Skin epidermis (tissue), 12 donors: ENCODE results near the gene MEF2C.
"Not testable (repeated sequence)": the region's sequence is repeated elsewhere in the genome, so short reads cannot be mapped to it uniquely, and the experiment has no call there.

Experiments used
- H3K27ac ChIP-seq, 21 experiments: fragments of 200-600 bp; sonication (generic) in 11 of 21; one replicate each; pipeline ENCODE4 v1.5.0; 2020; ENCODE audit warnings: mild to moderate bottlenecking in 3 of 21, inconsistent platforms in 2 of 21, moderate library complexity in 2 of 21
- H3K4me3 ChIP-seq, 7 experiments: fragments of 200-600 bp; sonication (generic) in 2 of 7; one replicate each; pipeline ENCODE4 v1.5.0; 2020; ENCODE audit warnings: inconsistent platforms in 2 of 7, mild to moderate bottlenecking in 2 of 7, moderate library complexity in 1 of 7

MEF2C gene

GRCh38 chr5:88883059-88883835, at the start of gene MEF2C:
MEF2C (minus strand) TSS chr5:88883184; CDS start chr5:88823788, 59,396 bp downstream.
- Histone ChIP-seq H3K4me3 (peak within 1 kb of the TSS; percentile 28 to 55 (median 46)), H3K27ac (peak within 1 kb of the TSS; percentile 45 to 91 (median 81))

GRCh38 chr5:88932541-88932940, 49.6 kb upstream of the MEF2C start:
- no peak overlapping the region for H3K27ac ChIP-seq
- H3K4me3 ChIP-seq, result no peak overlapping the region

GRCh38 chr5:88930335-88930734, 47.4 kb upstream of the MEF2C start:
- Histone ChIP-seq H3K4me3 (no peak overlapping the region), H3K27ac (no peak overlapping the region)

- H3K27ac ChIP-seq, result no peak overlapping the region
- no peak overlapping the region for H3K4me3 ChIP-seq
These were observed 46.4 kb upstream of the MEF2C start for GRCh38 chr5:88929385-88929784.

GRCh38 chr5:88926774-88927173, 43.8 kb upstream of the MEF2C start:
- H3K27ac ChIP-seq, result no peak overlapping the region

GRCh38 chr5:88925692-88926490, 42.9 kb upstream of the MEF2C start:
- H3K4me3 ChIP-seq, result no peak overlapping the region
- no peak overlapping the region for H3K27ac ChIP-seq

More at GRCh38 chr5:88926774-88927173, 43.8 kb upstream of the MEF2C start:
- no peak overlapping the region for H3K4me3 ChIP-seq

GRCh38 chr5:88924330-88924657, 41.3 kb upstream of the MEF2C start:
- no peak overlapping the region for H3K27ac ChIP-seq
- no peak overlapping the region for H3K4me3 ChIP-seq

- Histone ChIP-seq H3K4me3 (no peak overlapping the region), H3K27ac (no peak overlapping the region)
These were observed 40.8 kb upstream of the MEF2C start for GRCh38 chr5:88923623-88924329.

GRCh38 chr5:88912743-88913142, 29.8 kb upstream of the MEF2C start:
- not testable (repeated sequence) for H3K4me3 ChIP-seq, H3K27ac ChIP-seq

GRCh38 chr5:88911059-88911572, 28.1 kb upstream of the MEF2C start:
- H3K27ac ChIP-seq, H3K4me3 ChIP-seq: not testable (repeated sequence)

- H3K4me3 ChIP-seq, H3K27ac ChIP-seq: not testable (repeated sequence)
These were observed 21.5 kb upstream of the MEF2C start for GRCh38 chr5:88904478-88904877.

GRCh38 chr5:88903966-88904365, 21.0 kb upstream of the MEF2C start:
- H3K27ac ChIP-seq, H3K4me3 ChIP-seq: not testable (repeated sequence)

GRCh38 chr5:88901077-88901476, 18.1 kb upstream of the MEF2C start:
- not testable (repeated sequence) for H3K4me3 ChIP-seq

GRCh38 chr5:88899096-88899737, 16.2 kb upstream of the MEF2C start:
- Histone ChIP-seq H3K4me3 (no peak overlapping the region), H3K27ac (no peak overlapping the region)

More at GRCh38 chr5:88901077-88901476, 18.1 kb upstream of the MEF2C start:
- H3K27ac ChIP-seq, result not testable (repeated sequence)

- Histone ChIP-seq H3K4me3 (no peak overlapping the region), H3K27ac (no peak overlapping the region)
These were observed 14.8 kb upstream of the MEF2C start for GRCh38 chr5:88897748-88898147.

- H3K27ac ChIP-seq, result no peak overlapping the region
These were observed 12.9 kb upstream of the MEF2C start for GRCh38 chr5:88895681-88896501.

GRCh38 chr5:88892669-88893068, 9.7 kb upstream of the MEF2C start:
- Histone ChIP-seq H3K4me3 (no peak overlapping the region), H3K27ac (no peak overlapping the region)

More at GRCh38 chr5:88895681-88896501, 12.9 kb upstream of the MEF2C start:
- H3K4me3 ChIP-seq, result no peak overlapping the region

GRCh38 chr5:88890070-88890781, 7.2 kb upstream of the MEF2C start:
- H3K4me3 ChIP-seq, result peak overlapping the region in 6 of 7 experiments; percentile 34 to 55 (median 44)
- peak overlapping the region in 19 of 21 experiments; percentile 23 to 87 (median 73) for H3K27ac ChIP-seq
